Esophagus muscularis mucosa (tissue), 3 donors: ENCODE results near the gene FUT3.

ENCODE experiments used
- POLR2A ChIP-seq: fragments of 450-650 bp; IDR thresholded peaks from one replicate; pipeline ENCODE4 v1.6.1; 2017; ENCODE audit warnings: antibody characterized with exemption, moderate library complexity, mild to moderate bottlenecking, low read depth
- POLR2AphosphoS5 ChIP-seq, 2 donors: sonication (generic); formaldehyde crosslinking; IDR thresholded peaks; one replicate each; pipeline ENCODE4 v1.6.1; 2017; ENCODE audit warnings: antibody characterized with exemption in 2 of 2
- TF ChIP-seq, protein P1 (sequence below), 3 experiments: fragments of 200-600 bp in 2 of 3; fragments of 450-650 bp in 1 of 3; sonication (generic) in 2 of 3; IDR thresholded peaks; one replicate each; pipeline ENCODE4 v1.5.1; 2017 to 2019; ENCODE audit warnings: antibody characterized with exemption in 3 of 3, mild to moderate bottlenecking in 2 of 3, moderate library complexity in 1 of 3

DNA sequence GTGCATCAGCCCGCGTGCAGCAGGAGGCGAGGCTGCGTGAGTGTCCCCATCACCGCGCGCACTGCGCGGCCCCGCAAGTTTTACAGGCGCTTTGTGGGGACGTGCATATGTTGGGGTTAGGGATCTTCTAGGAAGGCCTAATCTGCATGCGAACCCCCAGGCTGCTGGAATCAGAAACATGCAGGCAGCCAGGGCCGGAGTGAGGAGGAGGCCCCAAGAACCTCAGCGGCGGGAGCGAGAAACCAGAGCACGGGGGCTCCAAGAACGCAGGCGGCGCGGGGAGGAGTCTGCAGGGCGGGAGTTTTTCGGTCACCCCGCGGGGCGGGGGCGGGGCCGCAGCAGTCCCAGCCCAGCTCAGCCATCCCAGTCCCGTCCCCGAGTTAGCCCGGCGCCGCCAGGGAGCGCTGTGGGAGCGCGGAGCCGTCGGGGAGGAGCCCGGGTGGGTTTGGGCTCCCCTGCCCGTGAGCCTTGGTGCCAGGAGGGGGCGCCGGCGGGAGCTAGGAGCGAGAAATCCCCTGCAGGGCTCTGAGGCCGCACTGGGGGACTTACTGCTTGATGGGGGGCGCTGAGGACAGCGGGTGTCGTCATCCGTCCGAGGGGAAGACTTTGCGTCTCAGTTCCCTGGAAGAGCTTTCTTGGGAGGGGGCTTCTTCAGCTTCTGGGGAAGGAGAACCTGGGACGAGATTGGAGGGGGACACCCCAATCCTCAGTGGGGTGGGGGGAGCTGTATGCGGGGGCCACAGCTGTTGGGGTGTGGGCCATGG is 47.3 kb downstream of the FUT3 start:
- TF ChIP-seq POLR2A (no peak), POLR2AphosphoS5 (IDR thresholded peaks at IDR 0.05) (peak; percentile 50 to 75)
- TF ChIP-seq, protein P1, sequence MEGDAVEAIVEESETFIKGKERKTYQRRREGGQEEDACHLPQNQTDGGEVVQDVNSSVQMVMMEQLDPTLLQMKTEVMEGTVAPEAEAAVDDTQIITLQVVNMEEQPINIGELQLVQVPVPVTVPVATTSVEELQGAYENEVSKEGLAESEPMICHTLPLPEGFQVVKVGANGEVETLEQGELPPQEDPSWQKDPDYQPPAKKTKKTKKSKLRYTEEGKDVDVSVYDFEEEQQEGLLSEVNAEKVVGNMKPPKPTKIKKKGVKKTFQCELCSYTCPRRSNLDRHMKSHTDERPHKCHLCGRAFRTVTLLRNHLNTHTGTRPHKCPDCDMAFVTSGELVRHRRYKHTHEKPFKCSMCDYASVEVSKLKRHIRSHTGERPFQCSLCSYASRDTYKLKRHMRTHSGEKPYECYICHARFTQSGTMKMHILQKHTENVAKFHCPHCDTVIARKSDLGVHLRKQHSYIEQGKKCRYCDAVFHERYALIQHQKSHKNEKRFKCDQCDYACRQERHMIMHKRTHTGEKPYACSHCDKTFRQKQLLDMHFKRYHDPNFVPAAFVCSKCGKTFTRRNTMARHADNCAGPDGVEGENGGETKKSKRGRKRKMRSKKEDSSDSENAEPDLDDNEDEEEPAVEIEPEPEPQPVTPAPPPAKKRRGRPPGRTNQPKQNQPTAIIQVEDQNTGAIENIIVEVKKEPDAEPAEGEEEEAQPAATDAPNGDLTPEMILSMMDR (IDR thresholded peaks at IDR 0.05) = peak; percentile 95 to 98 (median 98)
